ENCODE measurements around the gene HOXB4. TPM values are rescaled to one million over a fixed set of nuclear protein-coding genes. Genes with fewer than 3 reads are reported as not detected.

The HOXB4 gene
- total RNA-seq, 1 experiment from 2014 or later, result not detected

DNA sequence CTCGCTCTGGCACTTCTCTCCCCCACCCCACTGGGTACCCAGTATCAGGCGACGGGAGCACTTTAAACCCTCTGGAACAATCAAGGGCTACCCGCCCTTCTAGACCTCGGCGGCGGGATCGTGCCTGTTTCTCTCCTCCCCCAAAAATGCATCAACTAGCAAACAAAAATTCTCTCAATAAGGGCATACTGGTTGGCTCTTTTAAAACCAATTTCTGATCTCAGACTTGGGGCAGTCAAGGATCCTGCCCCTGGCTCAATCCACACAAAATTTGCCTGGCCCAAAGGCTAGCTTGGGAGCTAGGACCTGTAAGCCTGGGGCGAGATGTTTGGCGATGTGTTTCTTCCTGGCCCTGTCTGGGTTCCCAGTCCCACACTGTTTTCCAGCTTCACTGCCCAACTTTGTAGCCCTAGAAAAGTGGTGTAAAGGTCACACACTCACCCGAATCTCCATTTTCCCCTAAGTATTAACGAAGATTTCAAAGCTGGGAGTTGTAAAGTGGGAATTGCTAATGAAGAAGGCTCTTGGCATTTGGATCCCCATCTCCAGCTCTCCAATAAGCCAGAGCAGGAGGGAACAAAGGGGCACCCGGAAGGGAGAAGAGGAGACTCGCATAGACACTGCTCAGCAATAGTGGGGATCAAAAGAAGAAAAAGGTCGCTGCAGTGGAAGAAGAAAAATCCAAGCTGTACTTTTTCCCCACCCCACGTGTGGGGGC is 18.9 kb downstream of the HOXB4 start:
- TF ChIP-seq, protein P1, sequence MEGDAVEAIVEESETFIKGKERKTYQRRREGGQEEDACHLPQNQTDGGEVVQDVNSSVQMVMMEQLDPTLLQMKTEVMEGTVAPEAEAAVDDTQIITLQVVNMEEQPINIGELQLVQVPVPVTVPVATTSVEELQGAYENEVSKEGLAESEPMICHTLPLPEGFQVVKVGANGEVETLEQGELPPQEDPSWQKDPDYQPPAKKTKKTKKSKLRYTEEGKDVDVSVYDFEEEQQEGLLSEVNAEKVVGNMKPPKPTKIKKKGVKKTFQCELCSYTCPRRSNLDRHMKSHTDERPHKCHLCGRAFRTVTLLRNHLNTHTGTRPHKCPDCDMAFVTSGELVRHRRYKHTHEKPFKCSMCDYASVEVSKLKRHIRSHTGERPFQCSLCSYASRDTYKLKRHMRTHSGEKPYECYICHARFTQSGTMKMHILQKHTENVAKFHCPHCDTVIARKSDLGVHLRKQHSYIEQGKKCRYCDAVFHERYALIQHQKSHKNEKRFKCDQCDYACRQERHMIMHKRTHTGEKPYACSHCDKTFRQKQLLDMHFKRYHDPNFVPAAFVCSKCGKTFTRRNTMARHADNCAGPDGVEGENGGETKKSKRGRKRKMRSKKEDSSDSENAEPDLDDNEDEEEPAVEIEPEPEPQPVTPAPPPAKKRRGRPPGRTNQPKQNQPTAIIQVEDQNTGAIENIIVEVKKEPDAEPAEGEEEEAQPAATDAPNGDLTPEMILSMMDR (conservative IDR thresholded peaks at IDR 0.05), result no peak
- no peak overlapping the region for H2BK15ac ChIP-seq (ENCODE audit: low read depth, low read length)
- no peak overlapping the region for H3K23ac ChIP-seq (ENCODE audit: insufficient read length, low read depth, low read length)
- no peak overlapping the region for H3K27ac ChIP-seq (ENCODE audit: insufficient read length, low read depth, low read length)
- H3K23me2 ChIP-seq (ENCODE audit: insufficient read length, low read depth, low read length, poor library complexity, severe bottlenecking), result no peaks in the 10 kb centered on the region
- H3K56ac ChIP-seq (ENCODE audit: insufficient read length, low read depth, low read length), result no peak overlapping the region
- H3K4me1 ChIP-seq (ENCODE audit: insufficient read depth, low read length), result no peaks in the 10 kb centered on the region
- H3K36me3 Mint-ChIP-seq (ENCODE audit: insufficient read depth in 1 of 3, low read depth in 3 of 3), result peaks cover 0 to 2% (median 0%) of the 10 kb centered on the region in 3 experiments; a peak in 2 of 7 replicates
- no peak overlapping the region for H2AK5ac ChIP-seq (ENCODE audit: insufficient read length, low read length)
- H3K4me1 Mint-ChIP-seq, result peaks cover 4 to 21% of the 10 kb centered on the region in 2 experiments
- H3K9me3 Mint-ChIP-seq, result peaks cover 0 to 6% of the 10 kb centered on the region in 2 experiments; a peak in 2 of 5 replicates
- H3K79me1 ChIP-seq (ENCODE audit: insufficient read depth, low read depth, low read length, poor library complexity, severe bottlenecking), result no peaks in the 10 kb centered on the region
- H4K20me1 ChIP-seq (ENCODE audit: control insufficient read depth, insufficient read depth, insufficient read length), result no peaks in the 10 kb centered on the region
- H2BK120ac ChIP-seq (ENCODE audit: low read depth, low read length, poor library complexity, severe bottlenecking), result no peak overlapping the region
- DNase-seq, result no peak
- H3K14ac ChIP-seq (ENCODE audit: insufficient read depth, low read length), result no peak overlapping the region
- peaks cover 97% of the 10 kb centered on the region for H3K27me3 ChIP-seq (ENCODE audit: insufficient read depth, low read length)
- no peak overlapping the region for H4K8ac ChIP-seq (replicated peaks; ENCODE audit: insufficient read length, low read depth, low read length)
- no peak overlapping the region for H4K5ac ChIP-seq (ENCODE audit: insufficient read length, low read depth, low read length)
- H2BK12ac ChIP-seq (ENCODE audit: insufficient read length, low read depth, low read length), result no peak overlapping the region
- no peak overlapping the region for H2BK20ac ChIP-seq (ENCODE audit: low read depth, low read length, poor library complexity, severe bottlenecking)
- no peak overlapping the region for H3K4ac ChIP-seq (ENCODE audit: low read depth, low read length)
- no peak overlapping the region for H2BK5ac ChIP-seq (ENCODE audit: insufficient read length, low read length)
- no peak overlapping the region for H3K4me2 ChIP-seq (ENCODE audit: insufficient read depth, insufficient read length, low read length)
- peaks cover 97% of the 10 kb centered on the region for H3K27me3 Mint-ChIP-seq (ENCODE audit: low read depth)
- no peaks in the 10 kb centered on the region for H3K79me2 ChIP-seq (ENCODE audit: insufficient read depth, low read length)
- H3K9ac ChIP-seq (ENCODE audit: extremely low read depth, insufficient read length, low read length), result no peak overlapping the region
- H4K91ac ChIP-seq (ENCODE audit: insufficient read length, low read depth, low read length), result no peak overlapping the region
- H3K4me3 Mint-ChIP-seq, result no peak overlapping the region
- no peak overlapping the region for H3T11ph ChIP-seq (ENCODE audit: low read length)
- no CpG with 5 or more reads among the region's 16 CpGs for WGBS (ENCODE audit: extremely low coverage, insufficient read length, low lambda C conversion rate)
- H3K18ac ChIP-seq (ENCODE audit: insufficient read length, low read depth, low read length), result no peak overlapping the region
- H3K9me3 ChIP-seq (ENCODE audit: control insufficient read depth, low read depth, low read length), result no peaks in the 10 kb centered on the region
- H3K27ac Mint-ChIP-seq, result no peak overlapping the region
- H2AFZ ChIP-seq (ENCODE audit: low read length), result no peak overlapping the region

All from H9 (cell line).